ENCODE results near the gene KRTAP10-4. TPM values are rescaled to one million over a fixed set of nuclear protein-coding genes. Genes with fewer than 3 reads are reported as not detected.

The KRTAP10-4 gene
- total and polyA plus RNA-seq, 2 experiments from 2014 or later, result not detected

- no peaks in the 10 kb centered on the region for H3K4me1 ChIP-seq (ENCODE audit: insufficient read depth)
These were observed 43.2 kb upstream of the KRTAP10-4 start for GRCh38 chr21:44530221-44530902.

GRCh38 chr21:44530903-44531605, 42.5 kb upstream of the KRTAP10-4 start:
- Histone ChIP-seq H2AFZ (no peak overlapping the region), H3K36me3 (replicated peaks; ENCODE audit: insufficient read depth, low read depth) (no peaks in the 10 kb centered on the region), H3K9me3 (ENCODE audit: low read depth) (no peaks in the 10 kb centered on the region), H3K27ac (no peak overlapping the region), H3K79me2 (no peaks in the 10 kb centered on the region), H3K27me3 (no peaks in the 10 kb centered on the region), H3K4me3 (no peak overlapping the region), H3K4me2 (no peak overlapping the region), H4K20me1 (ENCODE audit: insufficient read depth, poor library complexity, severe bottlenecking) (no peaks in the 10 kb centered on the region), H3K9me2 (replicated peaks; ENCODE audit: insufficient read depth) (no peaks in the 10 kb centered on the region), H3K4me1 (ENCODE audit: insufficient read depth) (no peaks in the 10 kb centered on the region)
- 93% methylated on average over 23 of the region's 23 CpGs for WGBS (ENCODE audit: low lambda C conversion rate, missing lambda C conversion rate)
- DNase-seq (ENCODE audit: low spot score), result no peak
- TF ChIP-seq CTCF (IDR thresholded peaks at IDR 0.05; ENCODE audit: poor library complexity), result no peak
- no peak for TF ChIP-seq EZH2phosphoT487 (IDR thresholded peaks at IDR 0.05; ENCODE audit: low read depth, severe bottlenecking, unreplicated experiment)
- no peak for TF ChIP-seq EZH2 (IDR thresholded peaks at IDR 0.05; ENCODE audit: borderline replicate concordance)

More at GRCh38 chr21:44530221-44530902, 43.2 kb upstream of the KRTAP10-4 start:
- Histone ChIP-seq H3K4me2 (no peak overlapping the region), H3K27me3 (no peaks in the 10 kb centered on the region), H3K27ac (no peak overlapping the region), H2AFZ (no peak overlapping the region), H3K36me3 (replicated peaks; ENCODE audit: insufficient read depth, low read depth) (no peaks in the 10 kb centered on the region), H3K79me2 (no peaks in the 10 kb centered on the region), H4K20me1 (ENCODE audit: insufficient read depth, poor library complexity, severe bottlenecking) (no peaks in the 10 kb centered on the region), H3K9me2 (replicated peaks; ENCODE audit: insufficient read depth) (no peaks in the 10 kb centered on the region), H3K4me3 (no peak overlapping the region), H3K9me3 (ENCODE audit: low read depth) (no peaks in the 10 kb centered on the region)
- DNase-seq (ENCODE audit: low spot score), result no peak
- 87% methylated on average over 7 of the region's 7 CpGs for WGBS (ENCODE audit: low lambda C conversion rate, missing lambda C conversion rate)
- TF ChIP-seq CTCF (IDR thresholded peaks at IDR 0.05; ENCODE audit: poor library complexity) (no peak), EZH2 (IDR thresholded peaks at IDR 0.05; ENCODE audit: borderline replicate concordance) (no peak), EZH2phosphoT487 (IDR thresholded peaks at IDR 0.05; ENCODE audit: low read depth, severe bottlenecking, unreplicated experiment) (no peak)

GRCh38 chr21:44531606-44532564, 41.6 kb upstream of the KRTAP10-4 start:
- no peak for TF ChIP-seq CTCF (IDR thresholded peaks at IDR 0.05; ENCODE audit: poor library complexity)
- no peak for TF ChIP-seq EZH2 (IDR thresholded peaks at IDR 0.05; ENCODE audit: borderline replicate concordance)
- TF ChIP-seq EZH2phosphoT487 (IDR thresholded peaks at IDR 0.05; ENCODE audit: low read depth, severe bottlenecking, unreplicated experiment), result no peak
- Histone ChIP-seq H3K79me2 (no peaks in the 10 kb centered on the region), H2AFZ (no peak overlapping the region), H3K9me2 (replicated peaks; ENCODE audit: insufficient read depth) (no peaks in the 10 kb centered on the region), H3K4me2 (no peak overlapping the region), H4K20me1 (ENCODE audit: insufficient read depth, poor library complexity, severe bottlenecking) (no peaks in the 10 kb centered on the region), H3K4me1 (ENCODE audit: insufficient read depth) (no peaks in the 10 kb centered on the region), H3K9me3 (ENCODE audit: low read depth) (no peaks in the 10 kb centered on the region), H3K36me3 (replicated peaks; ENCODE audit: insufficient read depth, low read depth) (no peaks in the 10 kb centered on the region), H3K27ac (no peak overlapping the region), H3K4me3 (no peak overlapping the region), H3K27me3 (no peaks in the 10 kb centered on the region)
- no peak for DNase-seq (ENCODE audit: low spot score)
- 87% methylated on average over 30 of the region's 30 CpGs for whole genome bisulfite sequencing (ENCODE audit: low lambda C conversion rate, missing lambda C conversion rate)
